B cell (primary cell): ENCODE data around the gene FANCM.

Experiments used
- CTCF ChIP-seq: fragments of 200-600 bp; IDR thresholded peaks from one replicate; pipeline ENCODE4 v1.8.0; 2022; ENCODE audit warnings: antibody characterized with exemption, mild to moderate bottlenecking
- EZH2 ChIP-seq: IDR thresholded peaks from 2 replicates; pipeline ENCODE4 v1.6.1; 2012; ENCODE audit warnings: borderline replicate concordance, low read depth, mild to moderate bottlenecking, moderate library complexity, low read length; ENCODE audit not compliant: insufficient read depth, poor library complexity, severe bottlenecking

- TF ChIP-seq CTCF (no peak), EZH2 (no peak)
These were observed 41.3 kb downstream of the FANCM start for GRCh38 chr14:45177076-45177475.
